Endothelial cell of umbilical vein (primary cell): ENCODE measurements around the gene SGF29. TPM values are rescaled to one million over a fixed set of nuclear protein-coding genes. Genes with fewer than 3 reads are reported as not detected.

ENCODE experiments used
- BruUV-seq: library from RNA; stranded (reverse); fragments of 400-500 nt; replicated peaks from 2 replicates; lab custom pipeline; 2021; lab: Mats Ljungman, UMichigan
- CTCF ChIA-PET: fragments of 300-600, 350-600 bp; sonication (Branson Sonifier 250); formaldehyde crosslinking; loops from one replicate; lab custom pipeline; 2021; ENCODE audit warnings: antibody characterized with exemption, inconsistent platforms; lab: Charles Lee
- POLR2A ChIA-PET: fragments of 300-600, 350-600 bp; sonication (Branson Sonifier 250); formaldehyde crosslinking; loops from one replicate; lab custom pipeline; 2021; ENCODE audit warnings: antibody characterized with exemption, inconsistent platforms; lab: Charles Lee
- DNase-seq: peaks from one replicate; pipeline ENCODE4 v3.0.0-alpha.2; 2011; ENCODE audit warnings: low read depth, low spot score
- FAIRE-seq: peaks from 2 replicates; lab custom pipeline; 2011; peaks lifted over from hg19 to GRCh38; lab: Jason Lieb, UNC
- H2AFZ ChIP-seq: 2 replicates; pipeline ENCODE4 v1.6.0; 2012; ENCODE audit warnings: low read depth, low read length, control low read depth, inconsistent platforms
- H3K27ac ChIP-seq: 2 replicates; pipeline ENCODE4 v1.5.1; 2011; ENCODE audit warnings: low read depth, mild to moderate bottlenecking, control low read depth, low read length, moderate library complexity; ENCODE audit not compliant: insufficient read depth
- H3K27me3 ChIP-seq, 2 experiments: 2 replicates each; pipeline versions ENCODE4 v1.6.0 to v1.6.1; 2011; ENCODE audit warnings: low read length in 2 of 2, mixed read lengths in 1 of 2; ENCODE audit not compliant: control insufficient read depth in 2 of 2, insufficient read depth in 2 of 2
- H3K36me3 ChIP-seq, 2 experiments: 2 replicates in 1 of 2; 3 replicates in 1 of 2; pipeline ENCODE4 v1.5.1; 2011; ENCODE audit warnings: low read length in 2 of 2, mild to moderate bottlenecking in 1 of 2, moderate library complexity in 1 of 2; ENCODE audit not compliant: control insufficient read depth in 2 of 2, insufficient read depth in 2 of 2; ENCODE audit errors: extremely low read depth in 1 of 2
- H3K4me1 ChIP-seq: 3 replicates; pipeline ENCODE4 v1.5.1; 2011; ENCODE audit warnings: mild to moderate bottlenecking, low read length; ENCODE audit not compliant: control insufficient read depth, insufficient read depth; ENCODE audit errors: extremely low read depth
- H3K4me2 ChIP-seq: 2 replicates; pipeline ENCODE4 v1.6.1; 2011; ENCODE audit warnings: low read length, control low read depth, mixed read lengths; ENCODE audit not compliant: insufficient read depth
- H3K4me3 ChIP-seq, 3 experiments: fragments of 200-600 bp in 1 of 3; sonication (generic), shearing (Covaris generic) in 1 of 3; replicated peaks in 1 of 3; 2 replicates each; pipeline ENCODE4 v1.5.1; 2011 to 2016; ENCODE audit warnings: control low read depth in 3 of 3, low read length in 3 of 3, mild to moderate bottlenecking in 2 of 3, inconsistent platforms in 1 of 3, low read depth in 1 of 3, moderate library complexity in 1 of 3; ENCODE audit not compliant: insufficient read depth in 1 of 3
- H3K79me2 ChIP-seq: 2 replicates; pipeline ENCODE4 v1.6.0; 2012; ENCODE audit warnings: low read length, inconsistent platforms; ENCODE audit not compliant: control insufficient read depth, insufficient read depth
- H3K9ac ChIP-seq: replicated peaks from 2 replicates; pipeline ENCODE3; 2011; ENCODE audit warnings: low read length, control low read depth; ENCODE audit not compliant: insufficient read depth; ENCODE audit errors: extremely low read depth
- H3K9me1 ChIP-seq: replicated peaks from 3 replicates; pipeline ENCODE4 v1.6.0; 2011; ENCODE audit warnings: mild to moderate bottlenecking, low read length; ENCODE audit not compliant: control insufficient read depth, insufficient read depth; ENCODE audit errors: extremely low read depth
- H3K9me3 ChIP-seq: replicated peaks from 2 replicates; pipeline ENCODE4 v1.5.1; 2012; ENCODE audit warnings: low read length, inconsistent platforms; ENCODE audit not compliant: control insufficient read depth, insufficient read depth
- H4K20me1 ChIP-seq: replicated peaks from 2 replicates; pipeline ENCODE3; 2011; ENCODE audit warnings: mild to moderate bottlenecking, low read length; ENCODE audit not compliant: control insufficient read depth, insufficient read depth; ENCODE audit errors: extremely low read depth
- EZH2 ChIP-seq: IDR thresholded peaks from 2 replicates; pipeline ENCODE4 v1.6.1; 2012; ENCODE audit warnings: borderline replicate concordance, low read depth, mild to moderate bottlenecking, moderate library complexity, low read length, inconsistent platforms; ENCODE audit not compliant: severe bottlenecking
- FOS ChIP-seq: IDR thresholded peaks from 2 replicates; pipeline ENCODE4 v1.6.1; 2011; ENCODE audit warnings: mild to moderate bottlenecking, low read length, moderate library complexity, borderline replicate concordance; ENCODE audit not compliant: insufficient read depth
- GATA2 ChIP-seq: IDR thresholded peaks from 2 replicates; pipeline ENCODE4 v1.7.0; 2011; ENCODE audit warnings: low read depth, mild to moderate bottlenecking, moderate library complexity, mixed read lengths, low read length; ENCODE audit not compliant: insufficient read length, insufficient read depth
- JUN ChIP-seq: IDR thresholded peaks from 2 replicates; pipeline ENCODE4 v1.6.1; 2011; ENCODE audit warnings: borderline replicate concordance, low read depth; ENCODE audit not compliant: insufficient read length, insufficient read depth
- MYC ChIP-seq: IDR thresholded peaks from one replicate; pipeline ENCODE4 v1.6.1; 2011; ENCODE audit warnings: mild to moderate bottlenecking, low read depth, low read length
- POLR2A ChIP-seq: IDR thresholded peaks from 2 replicates; pipeline ENCODE4 v1.6.1; 2012; ENCODE audit warnings: low read depth, mild to moderate bottlenecking, control low read depth, low read length
- POLR2AphosphoS5 ChIP-seq: IDR thresholded peaks from 2 replicates; pipeline ENCODE4 v1.6.1; 2012; ENCODE audit warnings: low read depth, mild to moderate bottlenecking, control low read depth, low read length, moderate library complexity; ENCODE audit not compliant: insufficient read depth
- dilution Hi-C: fragments of 300-500 bp; cut with MboI; formaldehyde crosslinking; loops from one replicate; pipeline ENCODE4 v1.15.0; 2019; ENCODE audit warnings: low sequenced_read_pairs; ENCODE audit not compliant: extremely low pct_ligation_motif_present
- intact Hi-C: fragments of 100-400 bp; cut with micrococcal nuclease; formaldehyde crosslinking; loops from one replicate; pipeline ENCODE4 v1.10.0; 2022
- polyA plus RNA-seq, 4 experiments: library from polyadenylated mRNA; depleted of rRNA in 3 of 4; stranded (reverse) in 3 of 4; unstranded in 1 of 4; fragments of >200 nt; gene quantifications; 2 replicates each; pipeline versions ENCODE4 v1.2.1 to v1.2.3, GENCODE V29; 2011 to 2012; ENCODE audit warnings: missing spikeins in 1 of 4
- total RNA-seq: library from RNA; stranded (reverse); gene quantifications from 2 replicates; pipeline ENCODE4 v1.2.3, GENCODE V29; 2021
- TF ChIP-seq, protein P1 (sequence below), 2 donors: IDR thresholded peaks; 1 replicate in 1 of 2; 2 replicates in 1 of 2; pipeline ENCODE4 v1.5.1; 2011; ENCODE audit warnings: low read length in 2 of 2, mild to moderate bottlenecking in 2 of 2, moderate library complexity in 2 of 2, control low read depth in 1 of 2, inconsistent platforms in 1 of 2, low read depth in 1 of 2; ENCODE audit not compliant: insufficient read depth in 1 of 2; ENCODE audit errors: extremely low read depth in 1 of 2
- TF ChIP-seq, protein P2 (sequence below): IDR thresholded peaks from 2 replicates; pipeline ENCODE4 v1.6.1; 2011; ENCODE audit not compliant: insufficient read depth, insufficient read length

SGF29 gene
- total and polyA plus RNA-seq, 2 donors (not counting 3 experiments of a cell fraction or from before 2014, with no cell fraction given), result 3.4 to 12.0 TPM

DNA sequence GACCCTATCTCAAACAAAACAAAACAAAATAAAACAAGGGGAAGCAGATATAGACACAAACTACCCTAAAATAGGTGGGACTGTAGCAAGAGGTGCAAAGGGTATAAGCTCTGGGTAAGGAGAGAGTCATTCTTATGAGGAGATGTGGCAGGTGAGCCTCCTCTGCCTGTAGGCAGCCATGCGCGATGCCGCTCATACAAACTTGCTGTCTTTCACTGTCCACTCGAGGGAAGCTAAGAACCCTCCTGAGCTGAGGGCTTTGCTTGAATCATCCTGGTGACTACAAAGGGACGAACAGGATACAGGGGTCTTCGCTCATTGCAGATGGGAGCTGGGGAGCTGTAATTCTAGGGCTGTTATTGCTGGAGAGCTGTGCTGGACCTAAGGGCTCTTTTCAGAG, 32.3 kb upstream of the SGF29 start:
- DNase-seq (no peak), FAIRE-seq (no peak)
- Histone ChIP-seq H3K9me3 (no peaks in the 10 kb centered on the region), H4K20me1 (no peaks in the 10 kb centered on the region), H3K9me1 (no peaks in the 10 kb centered on the region), H3K27ac (no peak overlapping the region), H3K4me3 (no peak overlapping the region), H2AFZ (no peak overlapping the region), H3K4me1 (no peaks in the 10 kb centered on the region), H3K27me3 (peaks cover 0 to 2% of the 10 kb centered on the region in 2 experiments), H3K36me3 (no peaks in the 10 kb centered on the region), H3K9ac (no peak overlapping the region), H3K79me2 (no peaks in the 10 kb centered on the region), H3K4me2 (no peak overlapping the region)
- ChIA-PET POLR2A (no interaction called here), CTCF (interaction anchor here (0.6 to 1.1 kb wide), 2 partner anchors 19 to 50 kb away, joined by 3 to 4 read pairs; no protein-coding TSS in a partner anchor)
- BruUV-seq, result no TSS peak
- intact Hi-C loops (no loop called here), dilution Hi-C loops (no loop called here)
- TF ChIP-seq, protein P1, sequence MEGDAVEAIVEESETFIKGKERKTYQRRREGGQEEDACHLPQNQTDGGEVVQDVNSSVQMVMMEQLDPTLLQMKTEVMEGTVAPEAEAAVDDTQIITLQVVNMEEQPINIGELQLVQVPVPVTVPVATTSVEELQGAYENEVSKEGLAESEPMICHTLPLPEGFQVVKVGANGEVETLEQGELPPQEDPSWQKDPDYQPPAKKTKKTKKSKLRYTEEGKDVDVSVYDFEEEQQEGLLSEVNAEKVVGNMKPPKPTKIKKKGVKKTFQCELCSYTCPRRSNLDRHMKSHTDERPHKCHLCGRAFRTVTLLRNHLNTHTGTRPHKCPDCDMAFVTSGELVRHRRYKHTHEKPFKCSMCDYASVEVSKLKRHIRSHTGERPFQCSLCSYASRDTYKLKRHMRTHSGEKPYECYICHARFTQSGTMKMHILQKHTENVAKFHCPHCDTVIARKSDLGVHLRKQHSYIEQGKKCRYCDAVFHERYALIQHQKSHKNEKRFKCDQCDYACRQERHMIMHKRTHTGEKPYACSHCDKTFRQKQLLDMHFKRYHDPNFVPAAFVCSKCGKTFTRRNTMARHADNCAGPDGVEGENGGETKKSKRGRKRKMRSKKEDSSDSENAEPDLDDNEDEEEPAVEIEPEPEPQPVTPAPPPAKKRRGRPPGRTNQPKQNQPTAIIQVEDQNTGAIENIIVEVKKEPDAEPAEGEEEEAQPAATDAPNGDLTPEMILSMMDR (IDR thresholded peaks at IDR 0.05; ENCODE audit: extremely low read depth in 1 of 2, insufficient read depth in 1 of 2, low read depth in 1 of 2, low read length in 2 of 2), result no peak
- TF ChIP-seq MYC (no peak), JUN (no peak), POLR2A (no peak), GATA2 (no peak), FOS (no peak), POLR2AphosphoS5 (no peak), EZH2 (no peak)
- TF ChIP-seq, protein P2, sequence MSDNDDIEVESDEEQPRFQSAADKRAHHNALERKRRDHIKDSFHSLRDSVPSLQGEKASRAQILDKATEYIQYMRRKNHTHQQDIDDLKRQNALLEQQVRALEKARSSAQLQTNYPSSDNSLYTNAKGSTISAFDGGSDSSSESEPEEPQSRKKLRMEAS, result no peak
